Activated CD4-positive, alpha-beta memory T cell treated with anti-CD3 and anti-CD28 coated beads for 36 hours (primary cell): ENCODE results near the gene CCDC141. TPM values are rescaled to one million over a fixed set of nuclear protein-coding genes. Genes with fewer than 3 reads are reported as not detected.

Source experiments
- CTCF ChIA-PET: fragments of 350-600 bp; sonication (Branson Sonifier 250); formaldehyde crosslinking; loops from one replicate; lab custom pipeline; 2021; ENCODE audit warnings: antibody characterized with exemption, inconsistent platforms; lab: Charles Lee
- POLR2A ChIA-PET: fragments of 350-600 bp; sonication (Branson Sonifier 250); formaldehyde crosslinking; loops from one replicate; lab custom pipeline; 2021; ENCODE audit warnings: antibody characterized with exemption; lab: Charles Lee
- DNase-seq: peaks from one replicate; pipeline ENCODE4 v3.0.0-alpha.2; 2020
- H3K27ac Mint-ChIP-seq: one replicate; pipeline ENCODE4 v1.8.0; 2021; ENCODE audit warnings: mixed read lengths
- H3K27me3 Mint-ChIP-seq: one replicate; pipeline ENCODE4 v1.8.0; 2021; ENCODE audit warnings: mixed read lengths
- H3K36me3 Mint-ChIP-seq: one replicate; pipeline ENCODE4 v1.8.0; 2021; ENCODE audit warnings: mixed read lengths
- H3K4me1 Mint-ChIP-seq: one replicate; pipeline ENCODE4 v1.8.0; 2021; ENCODE audit warnings: low read depth, mixed read lengths
- H3K4me3 Mint-ChIP-seq: one replicate; pipeline ENCODE4 v1.8.0; 2021; ENCODE audit warnings: mild to moderate bottlenecking, mixed read lengths
- H3K9me3 Mint-ChIP-seq: one replicate; pipeline ENCODE4 v1.8.0; 2021; ENCODE audit warnings: mixed read lengths
- intact Hi-C: fragments of 100-400 bp; cut with micrococcal nuclease; formaldehyde crosslinking; loops from one replicate; pipeline ENCODE4 v1.15.1; 2023
- total RNA-seq, 2 experiments: library from RNA; stranded (reverse); gene quantifications; one replicate each; pipeline ENCODE4 v1.2.3, GENCODE V29; 2021

CCDC141 gene
- total RNA-seq, 2 experiments from 2014 or later: 0.93 to 1.3 TPM

- ChIA-PET CTCF (no interaction called here), POLR2A (no interaction called here)
- no peaks in the 10 kb centered on the region for H3K9me3 Mint-ChIP-seq
- no peak overlapping the region for H3K4me3 Mint-ChIP-seq
- no peaks in the 10 kb centered on the region for H3K27me3 Mint-ChIP-seq
- H3K36me3 Mint-ChIP-seq: no peaks in the 10 kb centered on the region
- intact Hi-C loops: no loop called here
- no peak for DNase-seq
- H3K27ac Mint-ChIP-seq: no peak overlapping the region
- H3K4me1 Mint-ChIP-seq: no peaks in the 10 kb centered on the region
Observed at GRCh38 chr2:178858896-178859625, 190.9 kb downstream of the CCDC141 start.

- Mint-ChIP-seq H3K4me1 (no peaks in the 10 kb centered on the region), H3K9me3 (no peaks in the 10 kb centered on the region), H3K27ac (no peak overlapping the region), H3K36me3 (no peaks in the 10 kb centered on the region), H3K4me3 (no peak overlapping the region), H3K27me3 (no peaks in the 10 kb centered on the region)
- ChIA-PET POLR2A (no interaction called here), CTCF (no interaction called here)
- DNase-seq: no peak
- intact Hi-C loops: no loop called here
Observed at GRCh38 chr2:178855151-178855550, 194.8 kb downstream of the CCDC141 start.

GRCh38 chr2:178848335-178848734 lies 201.6 kb downstream of the CCDC141 start:
- Mint-ChIP-seq H3K9me3 (no peaks in the 10 kb centered on the region), H3K27ac (no peak overlapping the region), H3K4me1 (no peaks in the 10 kb centered on the region), H3K27me3 (no peaks in the 10 kb centered on the region), H3K36me3 (no peaks in the 10 kb centered on the region), H3K4me3 (no peak overlapping the region)
- intact Hi-C loops: no loop called here
- ChIA-PET CTCF (interaction anchor here (0.9 to 1.2 kb wide), 2 partner anchors 43 kb away, joined by 3 to 6 read pairs; no protein-coding TSS in a partner anchor), POLR2A (no interaction called here)
- DNase-seq: no peak

DNA sequence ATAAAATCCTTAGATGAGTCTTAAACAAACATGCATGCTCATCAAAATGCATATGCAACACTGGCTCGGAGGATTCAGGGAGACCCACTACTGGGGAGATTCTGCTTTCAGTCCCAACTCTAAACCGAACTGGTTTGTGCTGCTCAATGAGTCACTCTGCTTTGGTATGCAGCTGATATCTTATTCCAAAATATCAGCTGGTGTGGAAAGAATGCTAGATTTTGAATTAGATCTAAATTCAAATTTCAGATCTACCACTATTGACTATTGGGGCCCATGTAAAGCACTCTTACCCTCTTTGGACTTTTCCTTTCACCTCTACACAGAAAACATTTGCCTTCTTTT lies 203.5 kb downstream of the CCDC141 start:
- DNase-seq: no peak
- POLR2A ChIA-PET: no interaction called here
- no peaks in the 10 kb centered on the region for H3K36me3 Mint-ChIP-seq
- intact Hi-C loops: no loop called here
- H3K27me3 Mint-ChIP-seq: no peaks in the 10 kb centered on the region
- H3K4me3 Mint-ChIP-seq: no peak overlapping the region
- H3K4me1 Mint-ChIP-seq: no peaks in the 10 kb centered on the region
- H3K27ac Mint-ChIP-seq: no peak overlapping the region
- CTCF ChIA-PET: no interaction called here
- H3K9me3 Mint-ChIP-seq: no peaks in the 10 kb centered on the region

DNA sequence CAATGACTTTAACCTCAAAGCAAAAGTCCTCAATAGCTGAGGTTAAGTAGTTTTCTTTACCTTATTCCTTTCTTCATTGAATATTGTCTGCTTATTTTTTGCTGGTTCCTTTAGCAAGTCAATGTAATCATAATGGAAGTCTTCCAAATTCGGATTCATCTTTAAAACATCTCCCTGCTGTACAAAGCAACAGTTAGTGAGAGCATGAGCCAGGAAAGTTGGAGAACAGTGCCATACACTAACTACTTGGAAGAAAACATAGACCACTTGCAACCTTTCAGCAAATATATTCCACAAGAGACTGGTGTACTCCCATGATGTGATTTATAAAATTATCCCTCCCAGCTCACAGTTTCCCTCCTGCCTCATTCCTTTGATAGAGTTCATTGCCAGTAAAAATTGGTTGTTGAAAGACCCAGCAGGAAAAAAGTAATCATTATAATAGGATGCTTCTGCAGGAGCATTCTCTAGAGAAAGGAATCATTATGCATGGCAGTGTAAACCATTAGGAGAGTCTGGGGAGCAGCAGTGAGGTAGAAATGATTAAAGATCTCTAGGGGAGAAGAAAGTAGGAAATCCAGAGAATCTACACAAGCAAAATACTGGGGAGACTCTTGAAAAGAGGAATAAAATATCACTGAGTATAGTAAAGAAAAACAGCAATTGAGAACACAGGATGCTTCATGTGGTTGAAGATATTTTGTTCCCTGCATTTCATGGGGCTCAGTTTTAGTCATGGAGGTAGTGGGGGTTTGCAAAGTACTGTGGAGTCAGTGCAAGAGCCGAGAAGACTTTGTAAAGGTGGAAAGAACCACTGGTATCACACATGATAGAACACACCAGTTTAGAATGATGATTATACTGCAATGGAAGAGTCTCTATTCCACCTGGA lies 204.1 kb downstream of the CCDC141 start:
- Mint-ChIP-seq H3K27me3 (no peaks in the 10 kb centered on the region), H3K4me1 (no peaks in the 10 kb centered on the region), H3K4me3 (no peak overlapping the region), H3K9me3 (no peaks in the 10 kb centered on the region), H3K36me3 (no peaks in the 10 kb centered on the region), H3K27ac (no peak overlapping the region)
- DNase-seq: no peak
- POLR2A ChIA-PET: no interaction called here
- intact Hi-C loops: no loop called here
- CTCF ChIA-PET: interaction anchor here (0.8 kb wide), 1 partner anchor 1091 kb away, joined by 3 read pairs; no protein-coding TSS in a partner anchor

DNA sequence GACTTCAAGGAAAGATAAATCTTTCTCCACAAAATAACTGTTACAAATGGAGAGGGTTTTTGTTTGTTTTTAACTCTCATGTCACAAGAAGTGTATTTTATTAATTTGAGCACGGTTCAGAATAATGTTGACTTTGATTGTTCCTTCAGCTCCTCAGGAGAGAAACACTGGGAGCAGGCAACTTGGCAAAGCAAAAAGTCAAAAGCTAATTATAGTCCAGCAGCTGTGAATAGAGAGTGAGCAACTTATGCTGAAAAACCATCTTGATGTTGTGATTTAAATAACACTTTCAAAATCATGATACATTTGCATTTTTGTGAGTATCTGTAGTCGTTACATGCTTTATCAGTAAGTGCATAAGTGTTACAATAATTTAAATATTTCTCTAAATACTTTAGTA lies 205.2 kb downstream of the CCDC141 start:
- POLR2A ChIA-PET: no interaction called here
- CTCF ChIA-PET: no interaction called here
- Mint-ChIP-seq H3K27me3 (no peaks in the 10 kb centered on the region), H3K4me3 (no peak overlapping the region), H3K36me3 (no peaks in the 10 kb centered on the region), H3K9me3 (no peaks in the 10 kb centered on the region), H3K4me1 (no peaks in the 10 kb centered on the region), H3K27ac (no peak overlapping the region)
- intact Hi-C loops: no loop called here
- DNase-seq: no peak

GRCh38 chr2:178844269-178844668 lies 205.7 kb downstream of the CCDC141 start:
- Mint-ChIP-seq H3K27me3 (no peaks in the 10 kb centered on the region), H3K27ac (no peak overlapping the region), H3K4me1 (no peaks in the 10 kb centered on the region), H3K4me3 (no peak overlapping the region), H3K36me3 (no peaks in the 10 kb centered on the region), H3K9me3 (no peaks in the 10 kb centered on the region)
- CTCF ChIA-PET: no interaction called here
- no peak for DNase-seq
- POLR2A ChIA-PET: no interaction called here
- intact Hi-C loops: no loop called here

DNA sequence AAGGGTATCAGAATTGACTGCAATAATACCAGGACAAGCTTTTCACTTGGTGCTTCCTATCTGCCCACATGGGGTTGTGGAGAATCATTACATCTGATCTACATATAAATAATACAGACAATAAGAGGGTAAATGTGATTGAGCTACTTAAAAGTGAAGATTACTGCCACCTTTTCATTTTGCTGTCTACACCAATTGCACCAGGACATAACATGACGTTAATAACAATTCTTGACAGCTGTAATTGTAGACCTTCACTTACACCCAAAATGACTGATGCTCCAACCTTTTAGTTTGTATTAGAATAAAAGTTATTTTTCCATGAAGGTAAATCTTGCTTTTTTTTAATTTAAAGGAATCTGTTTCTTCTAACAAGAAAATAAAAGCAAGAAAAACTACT lies 206.2 kb downstream of the CCDC141 start:
- ChIA-PET POLR2A (no interaction called here), CTCF (no interaction called here)
- Mint-ChIP-seq H3K9me3 (no peaks in the 10 kb centered on the region), H3K4me3 (no peak overlapping the region), H3K27me3 (no peaks in the 10 kb centered on the region), H3K4me1 (no peaks in the 10 kb centered on the region), H3K27ac (no peak overlapping the region), H3K36me3 (no peaks in the 10 kb centered on the region)
- DNase-seq: no peak
- intact Hi-C loops: no loop called here

DNA sequence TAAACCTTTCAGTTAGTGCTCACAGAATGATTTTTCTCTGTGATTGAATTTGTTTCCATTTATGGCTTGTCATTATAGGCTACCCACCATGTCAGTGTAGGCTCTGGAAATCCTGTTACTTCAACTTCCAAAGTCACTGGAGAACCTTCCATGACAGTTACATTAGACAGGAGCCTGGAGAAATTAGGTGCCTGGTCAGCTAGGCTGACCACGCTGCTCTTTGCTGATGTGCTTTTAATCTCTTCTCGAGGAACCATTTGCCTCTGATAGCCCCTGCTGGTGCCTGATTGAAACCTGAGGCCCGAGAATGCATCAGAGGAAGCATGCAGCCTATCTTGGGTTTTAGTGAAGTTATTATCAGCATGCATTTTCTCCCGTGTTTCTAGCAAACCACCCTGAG lies 213.1 kb downstream of the CCDC141 start:
- Mint-ChIP-seq H3K27me3 (no peaks in the 10 kb centered on the region), H3K27ac (no peak overlapping the region), H3K36me3 (no peaks in the 10 kb centered on the region), H3K9me3 (no peaks in the 10 kb centered on the region), H3K4me1 (no peaks in the 10 kb centered on the region), H3K4me3 (no peak overlapping the region)
- CTCF ChIA-PET: no interaction called here
- no peak for DNase-seq
- intact Hi-C loops: no loop called here
- POLR2A ChIA-PET: no interaction called here

DNA sequence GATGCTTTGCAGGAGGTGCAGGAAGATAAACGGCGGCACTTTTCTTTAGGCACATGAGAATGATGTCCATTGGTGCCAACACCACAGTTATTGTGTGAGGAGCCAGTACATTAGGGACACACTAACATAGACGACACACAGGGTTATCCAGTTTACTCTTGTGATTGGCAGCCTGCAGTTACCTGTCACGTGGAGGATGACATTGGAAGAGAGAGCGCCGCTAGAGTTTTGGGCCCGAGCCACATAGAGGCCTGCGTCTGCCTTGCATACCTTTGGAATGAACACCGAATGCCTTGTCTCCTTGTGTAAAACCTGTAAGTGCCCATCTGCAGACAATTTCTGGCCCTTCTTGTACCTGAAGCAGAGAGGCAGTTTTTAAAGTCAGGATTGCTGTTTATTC lies 215.9 kb downstream of the CCDC141 start:
- Mint-ChIP-seq H3K4me1 (peaks cover 3% of the 10 kb centered on the region), H3K9me3 (no peaks in the 10 kb centered on the region), H3K27ac (no peak overlapping the region), H3K27me3 (no peaks in the 10 kb centered on the region), H3K4me3 (no peak overlapping the region), H3K36me3 (no peaks in the 10 kb centered on the region)
- ChIA-PET CTCF (no interaction called here), POLR2A (no interaction called here)
- intact Hi-C loops: no loop called here
- no peak for DNase-seq

DNA sequence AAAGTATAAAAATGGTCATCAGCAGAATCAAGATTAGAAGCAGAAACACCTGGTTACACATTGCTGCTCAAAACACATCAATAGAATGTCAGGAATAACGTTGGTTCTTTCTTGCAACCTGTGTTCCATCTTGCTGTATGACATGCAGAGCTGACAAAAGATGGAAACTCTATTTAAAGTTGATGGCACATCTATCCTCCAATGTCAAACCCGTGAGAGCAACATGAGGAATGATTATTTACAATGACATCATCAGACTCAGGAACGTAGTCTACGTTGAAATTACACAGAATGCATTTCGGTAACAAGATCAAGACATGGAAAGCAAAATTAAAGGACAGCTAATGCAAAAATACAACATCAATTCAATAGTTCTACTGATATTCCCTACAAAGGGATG lies 216.6 kb downstream of the CCDC141 start:
- peaks cover 4% of the 10 kb centered on the region for H3K4me1 Mint-ChIP-seq
- H3K4me3 Mint-ChIP-seq: no peak overlapping the region
- no peaks in the 10 kb centered on the region for H3K27me3 Mint-ChIP-seq
- no peak overlapping the region for H3K27ac Mint-ChIP-seq
- ChIA-PET CTCF (no interaction called here), POLR2A (no interaction called here)
- no peaks in the 10 kb centered on the region for H3K36me3 Mint-ChIP-seq
- H3K9me3 Mint-ChIP-seq: no peaks in the 10 kb centered on the region
- intact Hi-C loops: no loop called here
- DNase-seq: no peak

DNA sequence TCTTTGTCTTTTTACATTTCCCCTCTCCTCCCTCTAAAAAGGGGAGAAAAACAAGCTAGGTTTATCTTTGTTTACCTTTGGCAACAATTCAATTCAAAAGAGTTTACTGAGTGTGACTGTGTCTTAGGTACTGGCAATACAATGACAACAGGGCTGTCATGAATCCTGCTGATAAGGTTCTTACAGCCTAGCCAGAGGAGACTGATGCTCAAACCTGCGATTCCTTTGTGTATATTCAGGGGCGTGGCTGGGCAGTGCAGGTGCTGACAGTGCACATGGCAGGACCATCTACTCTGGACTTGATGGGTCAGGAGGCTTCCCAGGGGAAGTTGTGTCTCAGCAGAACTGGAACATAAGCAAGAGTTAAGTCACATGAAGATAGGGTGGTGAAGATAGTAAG lies 219.5 kb downstream of the CCDC141 start:
- peaks cover 4% of the 10 kb centered on the region for H3K4me1 Mint-ChIP-seq
- POLR2A ChIA-PET: no interaction called here
- H3K27me3 Mint-ChIP-seq: no peaks in the 10 kb centered on the region
- H3K36me3 Mint-ChIP-seq: no peaks in the 10 kb centered on the region
- no peak for DNase-seq
- H3K27ac Mint-ChIP-seq: no peak overlapping the region
- intact Hi-C loops: no loop called here
- CTCF ChIA-PET: no interaction called here
- no peaks in the 10 kb centered on the region for H3K9me3 Mint-ChIP-seq
- no peak overlapping the region for H3K4me3 Mint-ChIP-seq

DNA sequence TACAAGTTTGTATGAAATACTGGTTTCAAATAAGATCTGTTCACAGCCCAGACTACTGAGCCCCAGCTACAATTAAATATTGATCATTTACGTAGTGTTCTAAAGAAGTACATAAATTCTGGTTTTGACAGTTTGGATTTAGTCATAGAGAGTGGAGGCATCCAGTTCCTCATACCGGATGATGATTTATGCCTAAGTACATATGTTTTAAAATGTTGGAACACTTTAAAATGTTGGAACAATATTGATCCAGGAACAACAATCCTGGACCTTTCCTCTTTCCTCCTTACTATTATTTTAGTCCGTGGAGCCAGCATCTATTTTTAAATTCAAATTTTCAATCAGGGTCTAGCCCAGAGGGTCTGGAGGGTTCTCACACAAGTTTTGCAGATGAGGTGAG lies 220.0 kb downstream of the CCDC141 start:
- H3K27me3 Mint-ChIP-seq: no peaks in the 10 kb centered on the region
- CTCF ChIA-PET: no interaction called here
- H3K9me3 Mint-ChIP-seq: no peaks in the 10 kb centered on the region
- H3K4me1 Mint-ChIP-seq: peaks cover 4% of the 10 kb centered on the region
- intact Hi-C loops: no loop called here
- H3K36me3 Mint-ChIP-seq: no peaks in the 10 kb centered on the region
- POLR2A ChIA-PET: no interaction called here
- H3K4me3 Mint-ChIP-seq: no peak overlapping the region
- H3K27ac Mint-ChIP-seq: no peak overlapping the region
- DNase-seq: no peak
